Activated CD4-positive, alpha-beta memory T cell treated with anti-CD3 and anti-CD28 coated beads, Interleukin-2, amount 10 ng/mL, durations not matched to agents 7 days and 5 days (primary cell): Measurements from ENCODE around the gene GRB2. TPM values are rescaled to one million over a fixed set of nuclear protein-coding genes. Genes with fewer than 3 reads are reported as not detected.
"Not testable (repeated sequence)": the region's sequence is repeated elsewhere in the genome, so short reads cannot be mapped to it uniquely, and the experiment has no call there.

ENCODE experiments used
- CTCF ChIA-PET: fragments of 350-600 bp; sonication (Branson Sonifier 250); formaldehyde crosslinking; loops from one replicate; lab custom pipeline; 2021; ENCODE audit warnings: antibody characterized with exemption, inconsistent platforms; lab: Charles Lee
- POLR2A ChIA-PET: fragments of 350-600 bp; sonication (Branson Sonifier 250); formaldehyde crosslinking; loops from one replicate; lab custom pipeline; 2021; ENCODE audit warnings: antibody characterized with exemption; lab: Charles Lee
- DNase-seq: peaks from one replicate; pipeline ENCODE4 v3.0.0-alpha.2; 2020
- H3K27ac Mint-ChIP-seq: one replicate; pipeline ENCODE4 v1.8.0; 2021; ENCODE audit warnings: mild to moderate bottlenecking, mixed read lengths
- H3K27me3 Mint-ChIP-seq: one replicate; pipeline ENCODE4 v1.8.0; 2021; ENCODE audit warnings: mixed read lengths
- H3K36me3 Mint-ChIP-seq: one replicate; pipeline ENCODE4 v1.8.0; 2021; ENCODE audit warnings: low read depth, mixed read lengths
- H3K4me1 Mint-ChIP-seq: one replicate; pipeline ENCODE4 v1.8.0; 2021; ENCODE audit warnings: mixed read lengths
- H3K4me3 Mint-ChIP-seq: one replicate; pipeline ENCODE4 v1.8.0; 2021; ENCODE audit warnings: mild to moderate bottlenecking, mixed read lengths
- H3K9me3 Mint-ChIP-seq: one replicate; pipeline ENCODE4 v1.8.0; 2021; ENCODE audit warnings: mixed read lengths
- total RNA-seq, 2 experiments: library from RNA; stranded (reverse); gene quantifications; one replicate each; pipeline ENCODE4 v1.2.3, GENCODE V29; 2021

GRB2 gene
- total RNA-seq, 2 experiments from 2014 or later: 130 to 132 TPM

DNA sequence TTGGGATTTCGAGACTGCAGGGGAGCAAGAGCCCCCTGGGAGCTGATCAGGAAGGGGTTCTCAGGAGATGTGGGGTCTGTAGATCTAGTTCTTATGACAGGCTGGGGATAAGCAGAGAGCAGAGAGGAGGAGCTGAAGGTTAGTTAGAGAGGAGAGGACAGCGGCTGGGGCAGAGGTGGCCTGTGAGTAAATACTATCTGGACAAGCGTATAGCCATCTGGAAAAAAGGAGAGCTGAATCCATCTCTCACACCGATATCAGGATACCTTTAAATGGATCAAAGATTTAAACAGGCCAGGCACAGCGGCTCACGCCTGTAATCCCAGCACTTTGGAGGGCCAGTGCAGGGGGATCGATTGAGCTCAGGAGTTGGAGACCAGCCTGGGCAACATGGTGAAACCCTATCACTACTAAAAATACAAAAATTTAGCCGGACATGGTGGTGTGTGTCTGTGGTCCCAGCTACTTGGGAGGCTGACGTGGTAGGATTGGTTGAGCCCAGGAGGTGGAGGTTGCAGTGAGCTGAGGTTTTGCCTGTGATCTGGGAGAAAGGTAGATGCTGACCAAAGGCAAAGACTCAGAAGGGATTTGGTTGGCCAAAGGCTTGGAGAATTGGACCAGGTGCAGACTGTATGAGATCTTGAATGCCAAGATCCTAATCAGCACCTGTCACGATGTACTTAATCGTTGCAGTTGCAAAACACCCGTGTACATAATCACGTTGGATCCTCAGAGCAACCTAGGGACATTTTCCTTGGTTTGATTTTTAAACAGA lies 97.3 kb downstream of the GRB2 start:
- DNase-seq: no peak
- no peaks in the 10 kb centered on the region for H3K36me3 Mint-ChIP-seq
- ChIA-PET POLR2A (interaction anchor here (1.1 kb wide), 1 partner anchor 19 kb away, joined by 5 read pairs; the partner anchor contains the start of gene SLC25A19), CTCF (interaction anchor here (0.6 to 1.4 kb wide), 2 partner anchors 19 to 39 kb away, joined by 3 to 4 read pairs; partner anchors contain the start of gene SLC25A19)
- H3K4me1 Mint-ChIP-seq: peaks cover 10% of the 10 kb centered on the region
- no peak overlapping the region for H3K4me3 Mint-ChIP-seq
- H3K27me3 Mint-ChIP-seq: no peaks in the 10 kb centered on the region
- no peak overlapping the region for H3K27ac Mint-ChIP-seq
- no peaks in the 10 kb centered on the region for H3K9me3 Mint-ChIP-seq

DNA sequence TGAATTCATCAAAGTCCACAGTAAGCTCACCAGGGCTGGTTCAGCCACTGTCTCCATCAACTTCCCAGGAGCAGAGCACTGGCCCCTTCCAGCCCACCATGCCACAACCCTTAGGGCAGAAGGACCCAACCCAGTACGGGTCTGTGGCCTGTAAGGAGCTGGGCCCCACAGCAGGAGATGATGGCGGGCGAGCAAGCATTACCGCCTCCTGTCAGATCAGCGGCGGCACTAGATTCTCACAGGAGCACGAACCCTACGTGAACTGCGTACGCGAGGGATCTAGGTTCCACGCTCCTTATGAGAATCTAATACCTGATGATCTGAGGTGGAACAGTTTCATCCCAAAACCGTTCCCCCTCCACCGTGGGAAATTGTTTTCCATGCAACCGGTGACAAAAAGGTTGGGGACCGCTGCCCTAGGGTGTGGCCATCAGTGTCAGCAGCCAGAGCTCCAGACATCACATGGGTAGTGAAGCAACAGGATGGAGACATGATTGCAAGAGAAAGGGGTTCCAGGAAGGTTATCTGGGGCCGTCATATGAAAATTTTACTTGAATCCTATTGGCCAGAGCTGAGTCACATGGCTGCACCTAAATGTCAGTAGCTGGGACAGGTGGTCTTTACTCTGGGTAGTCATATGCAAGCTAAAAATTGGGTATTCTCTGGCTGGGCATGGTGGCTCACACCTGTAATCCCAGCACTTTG lies 103.8 kb downstream of the GRB2 start:
- DNase-seq: no peak
- peaks cover 14% of the 10 kb centered on the region for H3K4me1 Mint-ChIP-seq
- no peaks in the 10 kb centered on the region for H3K27me3 Mint-ChIP-seq
- H3K4me3 Mint-ChIP-seq: no peak overlapping the region
- ChIA-PET CTCF (no interaction called here), POLR2A (interaction anchor here (0.8 to 1.2 kb wide), 2 partner anchors 13 to 31 kb away, joined by 3 read pairs; partner anchors contain the start of genes MIF4GD and SLC25A19)
- H3K36me3 Mint-ChIP-seq: no peaks in the 10 kb centered on the region
- H3K27ac Mint-ChIP-seq: no peak overlapping the region
- H3K9me3 Mint-ChIP-seq: no peaks in the 10 kb centered on the region

DNA sequence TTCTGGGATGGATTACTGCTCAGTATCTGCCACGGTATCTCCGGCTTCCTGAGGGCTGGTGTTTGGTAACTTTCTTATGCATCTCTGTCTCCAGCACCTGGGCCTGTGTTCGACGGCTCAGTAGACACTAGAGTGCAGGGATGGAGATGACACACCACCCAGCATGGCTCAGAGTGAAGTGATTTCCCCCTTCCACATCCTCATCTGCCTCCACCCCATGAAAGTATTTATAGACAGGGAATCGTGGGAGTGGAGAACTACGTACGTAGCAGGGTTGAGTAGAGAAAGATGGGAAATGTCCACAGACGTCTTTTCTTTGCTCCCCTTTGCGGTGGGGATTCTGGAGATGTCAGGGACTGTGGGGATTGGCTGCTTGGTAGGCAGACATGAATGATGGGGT lies 104.4 kb downstream of the GRB2 start:
- no peaks in the 10 kb centered on the region for H3K9me3 Mint-ChIP-seq
- peaks cover 17% of the 10 kb centered on the region for H3K4me1 Mint-ChIP-seq
- POLR2A ChIA-PET: interaction anchor here (1.0 kb wide), 1 partner anchor 16 kb away, joined by 3 read pairs; no protein-coding TSS in a partner anchor
- no peaks in the 10 kb centered on the region for H3K27me3 Mint-ChIP-seq
- no peaks in the 10 kb centered on the region for H3K36me3 Mint-ChIP-seq
- CTCF ChIA-PET: interaction anchor here (0.7 kb wide), 1 partner anchor 25 kb away, joined by 4 read pairs; no protein-coding TSS in a partner anchor
- no peak for DNase-seq
- no peak overlapping the region for H3K27ac Mint-ChIP-seq
- no peak overlapping the region for H3K4me3 Mint-ChIP-seq

DNA sequence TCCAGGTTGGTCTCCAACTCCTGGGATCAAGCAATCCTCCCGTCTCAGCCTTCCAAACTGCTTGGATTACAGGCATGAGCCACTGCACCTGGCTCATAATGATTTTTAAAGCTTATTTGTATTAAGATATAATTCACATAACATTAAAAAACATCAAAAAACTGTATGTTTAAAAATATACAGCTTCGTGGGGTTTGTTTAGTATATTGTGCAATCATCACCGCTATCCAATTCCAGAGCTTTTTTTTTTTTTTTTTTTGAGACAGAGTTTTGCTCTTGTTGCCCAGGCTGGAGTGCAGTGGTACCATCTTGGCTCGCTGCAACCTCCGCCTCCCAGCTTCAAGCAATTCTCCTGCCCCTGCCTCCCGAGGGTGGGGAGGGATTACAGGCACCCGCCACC lies 105.2 kb downstream of the GRB2 start:
- no peak for DNase-seq
- Mint-ChIP-seq H3K27ac (no peak overlapping the region), H3K9me3 (no peaks in the 10 kb centered on the region), H3K36me3 (no peaks in the 10 kb centered on the region), H3K27me3 (no peaks in the 10 kb centered on the region), H3K4me3 (no peak overlapping the region), H3K4me1 (peaks cover 25% of the 10 kb centered on the region)
- CTCF ChIA-PET: interaction anchor here (0.7 to 1.0 kb wide), 2 partner anchors 11 to 26 kb away, joined by 4 to 6 read pairs; partner anchors contain the start of gene SLC25A19
- POLR2A ChIA-PET: interaction anchor here (1.0 kb wide), 1 partner anchor 17 kb away, joined by 3 read pairs; no protein-coding TSS in a partner anchor

DNA sequence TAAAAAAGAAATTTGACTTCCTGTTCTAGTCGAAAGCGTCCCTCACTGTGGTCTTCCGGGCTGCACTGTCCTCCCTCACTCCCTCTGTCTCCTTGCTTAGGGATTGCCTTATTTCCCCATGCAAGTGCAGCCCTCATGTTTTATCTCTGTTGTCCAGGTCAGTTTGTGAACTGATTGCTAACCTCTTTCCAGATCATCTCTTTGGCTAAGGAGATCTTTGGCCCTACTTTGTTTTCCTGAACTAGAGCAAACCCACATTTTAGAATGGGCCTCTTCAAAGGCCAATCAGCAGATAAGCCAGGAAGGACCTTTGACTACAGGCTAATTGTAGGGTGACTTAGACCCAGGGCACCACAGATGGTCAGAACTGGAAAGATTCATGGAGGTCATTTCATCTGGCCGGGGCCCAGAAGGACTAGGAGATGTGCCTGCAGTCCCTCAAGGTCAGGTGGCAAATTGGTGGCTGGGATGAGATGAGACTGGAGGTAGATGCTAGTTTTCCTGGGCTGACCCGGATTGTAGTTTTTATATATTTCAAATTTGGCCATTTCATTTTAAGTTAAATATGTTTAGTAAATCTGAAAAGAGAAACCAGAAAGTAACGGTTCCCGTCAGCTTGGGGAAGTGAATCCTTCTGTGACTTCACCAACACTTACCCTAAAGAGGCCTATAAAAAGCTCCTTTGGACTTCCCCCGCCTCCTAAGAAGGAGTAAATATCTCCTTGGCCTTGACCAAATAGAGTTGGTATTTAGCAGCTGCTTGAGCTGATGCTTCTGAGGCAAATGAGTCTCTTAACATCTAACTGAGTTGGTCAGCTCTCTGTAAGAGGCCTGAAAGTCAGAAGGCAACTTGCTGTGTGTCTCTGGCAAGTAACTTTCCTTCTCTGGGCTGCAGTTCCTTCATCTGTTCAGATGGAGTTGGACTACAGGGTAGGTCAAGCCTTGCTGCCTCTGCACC lies 110.0 kb downstream of the GRB2 start:
- no peaks in the 10 kb centered on the region for H3K9me3 Mint-ChIP-seq
- peak overlapping the region; percentile 87 for H3K27ac Mint-ChIP-seq
- ChIA-PET POLR2A (interaction anchor here (0.6 to 3.7 kb wide), 5 partner anchors 13 to 109 kb away, joined by 3 to 34 read pairs (median 4); partner anchors contain the start of genes GGA3, GRB2 and MIF4GD), CTCF (interaction anchor here (0.6 to 2.8 kb wide), 9 partner anchors 25 to 458 kb away, joined by 3 to 22 read pairs (median 4); partner anchors contain the start of genes GRB2 and MIF4GD)
- H3K27me3 Mint-ChIP-seq: no peaks in the 10 kb centered on the region
- H3K36me3 Mint-ChIP-seq: peaks cover 2% of the 10 kb centered on the region
- DNase-seq: no peak
- peak overlapping the region; percentile 46 for H3K4me3 Mint-ChIP-seq
- peaks cover 36% of the 10 kb centered on the region for H3K4me1 Mint-ChIP-seq

GRCh38 chr17:75292810-75293448 lies 112.5 kb downstream of the GRB2 start:
- peak overlapping the region; percentile 10 for H3K27ac Mint-ChIP-seq
- ChIA-PET POLR2A (interaction anchor here (0.6 to 1.0 kb wide), 3 partner anchors 18 to 22 kb away, joined by 3 to 4 read pairs (median 3); partner anchors contain the start of gene MIF4GD), CTCF (interaction anchor here (1.1 kb wide), 1 partner anchor 22 kb away, joined by 3 read pairs; the partner anchor contains the start of gene MIF4GD)
- H3K27me3 Mint-ChIP-seq, H3K9me3 Mint-ChIP-seq, DNase-seq, H3K4me3 Mint-ChIP-seq, H3K36me3 Mint-ChIP-seq: not testable (repeated sequence)
- peaks cover 44% of the 10 kb centered on the region for H3K4me1 Mint-ChIP-seq

DNA sequence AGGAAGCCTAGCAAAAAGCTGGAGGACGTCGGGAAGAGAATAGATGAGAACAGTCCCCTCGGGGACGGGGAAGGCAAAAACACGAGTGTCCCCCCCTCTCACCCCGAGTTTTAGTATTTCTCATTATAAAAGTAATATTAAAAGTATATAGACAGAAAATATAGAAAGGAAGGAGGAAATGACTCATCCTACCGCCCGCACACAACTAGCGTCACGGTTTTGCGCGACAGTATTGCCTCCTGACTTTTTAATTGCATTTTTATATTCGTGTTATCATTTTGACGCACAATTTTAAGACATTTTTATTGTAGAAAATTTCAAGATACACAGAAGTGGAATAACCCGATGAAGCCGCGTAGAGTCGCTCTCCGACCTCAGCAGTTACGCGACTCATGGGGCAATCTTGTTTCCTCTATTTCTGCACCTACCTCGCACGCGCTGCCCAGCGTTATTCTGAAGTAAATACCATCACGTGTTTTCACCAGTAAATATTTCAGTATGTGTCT lies 115.6 kb downstream of the GRB2 start:
- DNase-seq: peak; percentile 80
- H3K27ac Mint-ChIP-seq: peak overlapping the region; percentile 100
- no peaks in the 10 kb centered on the region for H3K9me3 Mint-ChIP-seq
- H3K27me3 Mint-ChIP-seq: no peaks in the 10 kb centered on the region
- peak overlapping the region; percentile 97 for H3K4me3 Mint-ChIP-seq
- H3K36me3 Mint-ChIP-seq: peaks cover 16% of the 10 kb centered on the region
- H3K4me1 Mint-ChIP-seq: peaks cover 31% of the 10 kb centered on the region
- ChIA-PET CTCF (interaction anchor here (0.7 to 4.6 kb wide), 27 partner anchors 8 to 566 kb away, joined by 3 to 105 read pairs (median 5); partner anchors contain the start of genes CDR2L, GGA3, GRB2 and MIF4GD), POLR2A (interaction anchor here (0.6 to 4.2 kb wide), 36 partner anchors 8 to 651 kb away, joined by 3 to 124 read pairs (median 5); partner anchors contain the start of genes ATP5PD, FBF1, FDXR and GALK1)

DNA sequence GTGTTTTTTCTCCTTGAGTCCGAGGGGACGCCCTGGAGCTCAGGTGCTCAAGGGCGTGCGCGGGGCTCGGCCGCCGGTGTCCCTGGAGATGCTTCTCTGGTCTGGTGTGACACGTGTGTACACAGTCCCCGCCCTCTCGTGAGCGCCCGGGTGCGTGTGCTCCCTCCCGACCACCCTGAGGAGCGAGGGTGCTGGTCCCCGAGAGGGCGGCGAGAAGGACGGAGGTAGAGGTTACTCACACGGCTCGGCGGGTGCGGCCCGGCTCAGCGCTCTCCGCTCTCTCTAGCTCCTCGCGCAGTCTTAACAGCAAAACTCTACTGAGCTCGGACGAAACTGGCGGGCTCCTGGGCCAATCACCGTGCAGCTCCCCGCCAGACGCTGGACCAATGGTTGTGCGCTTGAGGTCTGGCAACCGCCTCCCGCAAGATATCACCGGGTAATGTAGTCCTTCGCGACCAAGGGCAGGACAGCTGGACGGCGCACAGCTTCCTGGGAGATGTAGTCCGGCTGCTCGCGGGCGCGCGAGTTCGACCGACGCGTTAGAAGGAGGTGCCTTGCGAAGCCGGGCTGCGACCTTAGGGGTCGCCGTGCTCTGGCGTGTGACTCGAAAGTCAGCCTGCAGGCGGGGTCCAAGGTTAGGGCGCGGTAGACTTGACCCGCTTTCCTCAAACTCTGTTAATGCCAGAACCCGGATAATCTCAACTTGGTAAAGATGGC lies 116.2 kb downstream of the GRB2 start, which contains the start of gene SLC25A19:
SLC25A19 (minus strand) TSS at position 319 of the 717 bp plus-strand sequence. CDS start 2,669 bp downstream, outside the sequence.
- peak within 1 kb of the TSS; percentile 97 for H3K4me3 Mint-ChIP-seq
- peak within 1 kb of the TSS; percentile 100 for H3K27ac Mint-ChIP-seq
- H3K27me3 Mint-ChIP-seq: no peaks in the 10 kb centered on the region
- peak; percentile 99 for DNase-seq
- H3K36me3 Mint-ChIP-seq: peaks cover 17% of the 10 kb centered on the region
- H3K9me3 Mint-ChIP-seq: no peaks in the 10 kb centered on the region
- H3K4me1 Mint-ChIP-seq: peaks cover 29% of the 10 kb centered on the region
- POLR2A ChIA-PET: interaction anchor here (0.6 to 4.2 kb wide), 42 partner anchors 9 to 652 kb away, joined by 3 to 124 read pairs (median 5); partner anchors contain the start of genes ATP5PD, FBF1, FDXR and GALK1
- CTCF ChIA-PET: interaction anchor here (0.5 to 4.6 kb wide), 29 partner anchors 8 to 566 kb away, joined by 3 to 105 read pairs (median 4); partner anchors contain the start of genes CDR2L, GGA3, GRB2 and MIF4GD

- H3K27ac Mint-ChIP-seq: peak overlapping the region; percentile 100
- POLR2A ChIA-PET: interaction anchor here (0.6 to 4.2 kb wide), 38 partner anchors 9 to 652 kb away, joined by 3 to 124 read pairs (median 5); partner anchors contain the start of genes ATP5PD, FBF1, FDXR and GGA3
- peaks cover 28% of the 10 kb centered on the region for H3K4me1 Mint-ChIP-seq
- H3K9me3 Mint-ChIP-seq: no peaks in the 10 kb centered on the region
- H3K4me3 Mint-ChIP-seq: peak overlapping the region; percentile 97
- peaks cover 18% of the 10 kb centered on the region for H3K36me3 Mint-ChIP-seq
- CTCF ChIA-PET: interaction anchor here (0.5 to 4.6 kb wide), 29 partner anchors 9 to 567 kb away, joined by 3 to 105 read pairs (median 4); partner anchors contain the start of genes CDR2L, GGA3, GRB2 and MIF4GD
- peak; percentile 55 for DNase-seq
- H3K27me3 Mint-ChIP-seq: no peaks in the 10 kb centered on the region
Measured at GRCh38 chr17:75288770-75289114, 116.7 kb downstream of the GRB2 start.

DNA sequence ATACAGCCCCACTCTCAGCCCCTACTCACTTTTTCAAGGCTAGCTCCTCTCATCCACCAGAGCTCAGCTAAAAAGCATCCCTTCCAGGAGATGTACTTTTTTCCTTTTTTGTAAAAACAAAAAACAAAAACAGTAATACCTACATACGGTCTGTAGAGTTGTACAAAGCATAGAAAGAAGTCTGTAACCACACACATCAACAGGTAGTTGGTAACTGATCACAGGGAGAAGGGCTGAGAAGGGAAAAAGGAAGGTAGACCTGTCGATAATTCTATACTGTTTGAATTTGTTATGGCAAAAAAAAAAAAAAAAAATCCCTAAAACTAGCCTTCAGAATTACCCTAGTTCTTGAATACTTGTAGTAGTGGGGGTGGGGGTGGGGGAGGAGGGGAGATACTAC lies 117.1 kb downstream of the GRB2 start:
- Mint-ChIP-seq H3K36me3 (peaks cover 22% of the 10 kb centered on the region), H3K27me3 (no peaks in the 10 kb centered on the region), H3K4me1 (peaks cover 28% of the 10 kb centered on the region), H3K4me3 (peak overlapping the region; percentile 97), H3K9me3 (no peaks in the 10 kb centered on the region), H3K27ac (peak overlapping the region; percentile 100)
- no peak for DNase-seq
- ChIA-PET POLR2A (interaction anchor here (1.0 to 4.2 kb wide), 20 partner anchors 10 to 653 kb away, joined by 3 to 124 read pairs (median 8); partner anchors contain the start of genes ATP5PD, FBF1, GGA3 and GRB2), CTCF (interaction anchor here (1.3 to 4.6 kb wide), 9 partner anchors 9 to 378 kb away, joined by 3 to 105 read pairs (median 6); partner anchors contain the start of genes GGA3, MIF4GD, MRPS7 and RECQL5)
